Osteocyte (in vitro differentiated cells): ENCODE data around the gene PLCD1. TPM values are rescaled to one million over a fixed set of nuclear protein-coding genes. Genes with fewer than 3 reads are reported as not detected.

Experiments
- DNase-seq: peaks from one replicate; pipeline ENCODE4 v3.0.0; 2021; ENCODE audit warnings: mixed read lengths; ENCODE audit not compliant: unreplicated experiment; ENCODE audit errors: extremely low spot score
- H3K27ac Mint-ChIP-seq: one replicate; pipeline ENCODE4 v1.8.0; 2021; ENCODE audit warnings: mild to moderate bottlenecking, mixed read lengths; ENCODE audit not compliant: unreplicated experiment
- H3K27me3 Mint-ChIP-seq: one replicate; pipeline ENCODE4 v1.8.0; 2021; ENCODE audit warnings: mixed read lengths; ENCODE audit not compliant: unreplicated experiment
- H3K36me3 Mint-ChIP-seq: one replicate; pipeline ENCODE4 v1.8.0; 2021; ENCODE audit warnings: mixed read lengths; ENCODE audit not compliant: unreplicated experiment
- H3K4me1 Mint-ChIP-seq: one replicate; pipeline ENCODE4 v1.8.0; 2021; ENCODE audit warnings: mixed read lengths; ENCODE audit not compliant: unreplicated experiment
- H3K4me3 Mint-ChIP-seq: one replicate; pipeline ENCODE4 v1.8.0; 2021; ENCODE audit warnings: mild to moderate bottlenecking, moderate library complexity, mixed read lengths; ENCODE audit not compliant: unreplicated experiment
- H3K9me3 Mint-ChIP-seq: one replicate; pipeline ENCODE4 v1.8.0; 2021; ENCODE audit warnings: mixed read lengths; ENCODE audit not compliant: unreplicated experiment
- total RNA-seq: library from RNA; stranded (reverse); gene quantifications from 2 replicates; pipeline ENCODE4 v1.2.1, GENCODE V29; 2021
- TF ChIP-seq, protein P1 (sequence below): fragments of 200-600 bp; sonication (generic); IDR thresholded peaks from 2 replicates; pipeline ENCODE4 v1.5.0; 2021; ENCODE audit warnings: antibody characterized with exemption, mild to moderate bottlenecking, moderate library complexity

PLCD1 gene
- total RNA-seq, 1 donor from 2014 or later, result 21.8 TPM

DNA sequence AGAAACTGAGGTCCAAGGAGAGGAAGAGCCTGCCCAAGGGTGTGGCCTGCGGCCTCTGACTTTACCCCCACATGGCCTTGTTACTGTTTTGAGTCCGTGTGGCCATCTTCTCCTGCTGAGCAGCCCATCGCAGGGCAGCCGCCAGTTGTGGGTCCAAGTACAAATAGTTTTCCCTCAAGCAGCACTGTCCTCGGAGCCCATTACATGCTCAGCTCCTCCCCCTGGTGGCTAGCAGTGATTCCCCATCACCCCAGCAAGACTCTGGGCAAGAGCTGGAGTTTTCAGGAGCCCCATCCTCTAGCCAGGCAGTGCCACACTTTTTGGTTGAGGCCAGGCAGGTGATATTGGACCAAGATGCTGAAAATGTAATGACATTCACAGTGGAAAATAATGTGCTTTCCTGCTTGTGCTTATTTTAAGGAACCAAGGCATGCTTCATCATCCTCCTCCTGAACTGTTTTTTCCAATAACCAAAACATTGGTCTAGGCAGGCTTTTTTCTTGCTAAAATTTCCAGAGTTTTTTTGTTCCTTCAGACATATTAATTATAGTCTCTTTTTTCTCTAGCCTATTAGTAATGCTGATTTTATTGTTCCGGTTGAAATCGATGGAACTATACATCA lies 62.1 kb downstream of the PLCD1 start:
- Mint-ChIP-seq H3K27me3 (no peaks in the 10 kb centered on the region), H3K36me3 (peaks cover 17% of the 10 kb centered on the region), H3K4me1 (peaks cover 48% of the 10 kb centered on the region), H3K27ac (peak overlapping the region; percentile 31), H3K4me3 (no peak overlapping the region), H3K9me3 (no peaks in the 10 kb centered on the region)
- DNase-seq, result no peak
- TF ChIP-seq, protein P1, sequence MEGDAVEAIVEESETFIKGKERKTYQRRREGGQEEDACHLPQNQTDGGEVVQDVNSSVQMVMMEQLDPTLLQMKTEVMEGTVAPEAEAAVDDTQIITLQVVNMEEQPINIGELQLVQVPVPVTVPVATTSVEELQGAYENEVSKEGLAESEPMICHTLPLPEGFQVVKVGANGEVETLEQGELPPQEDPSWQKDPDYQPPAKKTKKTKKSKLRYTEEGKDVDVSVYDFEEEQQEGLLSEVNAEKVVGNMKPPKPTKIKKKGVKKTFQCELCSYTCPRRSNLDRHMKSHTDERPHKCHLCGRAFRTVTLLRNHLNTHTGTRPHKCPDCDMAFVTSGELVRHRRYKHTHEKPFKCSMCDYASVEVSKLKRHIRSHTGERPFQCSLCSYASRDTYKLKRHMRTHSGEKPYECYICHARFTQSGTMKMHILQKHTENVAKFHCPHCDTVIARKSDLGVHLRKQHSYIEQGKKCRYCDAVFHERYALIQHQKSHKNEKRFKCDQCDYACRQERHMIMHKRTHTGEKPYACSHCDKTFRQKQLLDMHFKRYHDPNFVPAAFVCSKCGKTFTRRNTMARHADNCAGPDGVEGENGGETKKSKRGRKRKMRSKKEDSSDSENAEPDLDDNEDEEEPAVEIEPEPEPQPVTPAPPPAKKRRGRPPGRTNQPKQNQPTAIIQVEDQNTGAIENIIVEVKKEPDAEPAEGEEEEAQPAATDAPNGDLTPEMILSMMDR, result peak; percentile 88

- peaks cover 54% of the 10 kb centered on the region for H3K4me1 Mint-ChIP-seq
- H3K27ac Mint-ChIP-seq, result peak overlapping the region; percentile 0
- no peaks in the 10 kb centered on the region for H3K27me3 Mint-ChIP-seq
- TF ChIP-seq, protein P1, result no peak
- DNase-seq, result no peak
- H3K9me3 Mint-ChIP-seq, result no peaks in the 10 kb centered on the region
- no peak overlapping the region for H3K4me3 Mint-ChIP-seq
- H3K36me3 Mint-ChIP-seq, result peaks cover 15% of the 10 kb centered on the region
These were observed 64.7 kb downstream of the PLCD1 start for GRCh38 chr3:37964716-37965115.

DNA sequence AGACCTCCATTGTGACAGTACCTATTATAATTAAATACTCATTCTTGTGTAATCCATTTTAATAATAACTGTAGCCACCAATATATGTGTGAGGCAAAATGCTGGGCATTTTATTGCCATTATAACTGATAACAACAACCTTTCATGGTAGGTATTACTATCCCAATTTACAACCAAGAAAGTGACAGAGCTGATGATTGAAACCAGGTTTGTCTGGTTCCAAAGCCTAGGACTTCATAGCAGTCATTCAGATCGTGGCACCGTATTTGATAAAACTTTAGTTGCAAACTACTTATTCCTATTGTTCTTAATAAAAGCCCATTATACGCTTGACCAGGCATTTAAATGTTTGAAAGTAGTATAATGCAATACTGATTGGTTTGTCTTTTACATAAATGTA lies 65.3 kb downstream of the PLCD1 start:
- H3K9me3 Mint-ChIP-seq, result no peaks in the 10 kb centered on the region
- no peak for DNase-seq
- peaks cover 48% of the 10 kb centered on the region for H3K4me1 Mint-ChIP-seq
- peaks cover 19% of the 10 kb centered on the region for H3K36me3 Mint-ChIP-seq
- no peak overlapping the region for H3K27ac Mint-ChIP-seq
- H3K27me3 Mint-ChIP-seq, result no peaks in the 10 kb centered on the region
- H3K4me3 Mint-ChIP-seq, result no peak overlapping the region
- TF ChIP-seq, protein P1, result no peak

DNA sequence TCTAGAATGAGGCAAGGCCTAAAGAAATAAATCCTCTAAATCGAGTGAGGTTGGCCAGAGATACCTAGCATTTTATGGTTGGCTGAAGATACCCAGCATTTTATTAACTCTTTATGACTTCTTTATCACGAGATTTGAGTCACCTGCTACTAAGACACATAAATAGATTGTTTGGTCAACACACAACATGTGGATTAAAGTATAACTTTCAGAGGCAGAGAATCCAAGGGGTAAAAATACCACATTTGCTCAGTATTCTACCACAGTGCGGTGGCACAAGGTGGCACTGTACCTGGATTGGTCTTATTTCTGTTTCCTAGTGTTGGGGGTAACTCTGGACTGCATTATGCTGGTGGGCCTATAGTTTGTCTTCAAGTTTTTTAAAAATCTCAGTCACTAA lies 65.8 kb downstream of the PLCD1 start:
- no peak for DNase-seq
- H3K27ac Mint-ChIP-seq, result no peak overlapping the region
- peaks cover 44% of the 10 kb centered on the region for H3K4me1 Mint-ChIP-seq
- TF ChIP-seq, protein P1, result no peak
- H3K9me3 Mint-ChIP-seq, result no peaks in the 10 kb centered on the region
- peaks cover 20% of the 10 kb centered on the region for H3K36me3 Mint-ChIP-seq
- H3K27me3 Mint-ChIP-seq, result no peaks in the 10 kb centered on the region
- H3K4me3 Mint-ChIP-seq, result no peak overlapping the region

GRCh38 chr3:37963016-37963415 lies 66.4 kb downstream of the PLCD1 start:
- peaks cover 42% of the 10 kb centered on the region for H3K4me1 Mint-ChIP-seq
- TF ChIP-seq, protein P1, result no peak
- peak overlapping the region; percentile 50 for H3K27ac Mint-ChIP-seq
- H3K9me3 Mint-ChIP-seq, result no peaks in the 10 kb centered on the region
- peaks cover 15% of the 10 kb centered on the region for H3K36me3 Mint-ChIP-seq
- DNase-seq, result peak; percentile 23
- H3K27me3 Mint-ChIP-seq, result no peaks in the 10 kb centered on the region
- H3K4me3 Mint-ChIP-seq, result no peak overlapping the region
